ENCODE data around the gene EMC8. TPM values are rescaled to one million over a fixed set of nuclear protein-coding genes. Genes with fewer than 3 reads are reported as not detected.

EMC8 gene
- total and polyA plus RNA-seq, 10 of the 15 experiments (the other 5 are each of a cell fraction or from before 2014, with no cell fraction given), result 7.8 to 62.0 (median 33.5) TPM

DNA sequence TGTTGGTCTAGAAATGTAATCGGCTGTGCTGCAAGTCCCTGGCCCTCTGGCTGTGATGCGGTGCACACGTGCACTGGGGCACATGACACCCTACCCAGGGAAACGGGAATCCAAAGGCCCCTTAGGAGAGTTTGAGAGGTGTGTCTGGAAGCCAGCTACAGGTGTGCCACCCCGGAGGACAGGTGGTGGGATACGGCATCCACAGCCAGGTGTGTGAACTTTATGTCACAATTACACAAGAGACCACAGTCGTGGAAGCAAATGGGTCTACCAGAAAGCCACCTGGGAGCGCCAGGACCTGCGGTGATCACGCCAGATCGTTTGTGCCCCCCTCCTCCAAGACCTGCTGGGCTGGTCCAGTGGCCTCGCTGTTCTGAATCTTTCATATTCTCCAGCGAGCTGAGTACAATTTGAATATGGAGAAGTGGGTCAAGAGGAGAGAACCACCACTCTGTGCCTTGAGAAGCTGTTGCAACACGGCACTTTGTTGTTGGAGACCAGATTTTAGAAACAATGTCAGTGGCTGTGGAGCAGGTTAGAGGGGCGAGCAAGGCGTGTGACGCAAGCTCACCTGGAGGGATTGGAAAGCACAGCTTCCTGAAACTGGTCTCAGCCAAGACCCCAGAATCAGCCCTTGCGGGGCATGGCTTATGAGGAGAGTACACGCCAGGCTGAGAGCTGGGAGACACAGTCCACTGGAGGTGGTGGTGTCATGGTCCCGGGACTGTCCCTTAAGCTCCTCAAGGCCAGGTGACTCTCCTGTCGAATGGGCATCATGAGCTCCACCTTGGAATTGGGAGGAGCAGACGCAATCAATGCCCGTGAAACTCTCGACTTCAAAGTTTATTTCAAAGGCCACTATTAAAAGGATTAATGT is 37.6 kb upstream of the EMC8 start:
- peaks cover 9% of the 10 kb centered on the region for H3K4me1 ChIP-seq (ENCODE audit: control insufficient read depth, insufficient read depth, low read length)
- TF ChIP-seq REST (IDR thresholded peaks at IDR 0.05; ENCODE audit: low read depth, low read length) (no peak), PAX8 (IDR thresholded peaks at IDR 0.05) (no peak), ZBED1 (IDR thresholded peaks at IDR 0.05; ENCODE audit: borderline replicate concordance) (no peak), ZNF217 (IDR thresholded peaks at IDR 0.05) (no peak), ZNF274 (IDR thresholded peaks at IDR 0.05; ENCODE audit: insufficient read depth, insufficient read length) (no peak), KLF5 (IDR thresholded peaks at IDR 0.05; ENCODE audit: partially characterized antibody) (no peak), NKRF (conservative IDR thresholded peaks at IDR 0.05) (no peak)
- in situ Hi-C loops (cut with MboI), result no loop called here
- POLR2A ChIA-PET, result no interaction called here
- H3K9me3 ChIP-seq (replicated peaks; ENCODE audit: control insufficient read depth, insufficient read depth, low read length), result no peaks in the 10 kb centered on the region; the same call in 2 of the 3 replicates
- H3K4me2 ChIP-seq (ENCODE audit: control insufficient read depth, insufficient read depth), result no peak overlapping the region
- H3K27me3 ChIP-seq (replicated peaks in 1 of 2; ENCODE audit: control insufficient read depth in 2 of 2, insufficient read depth in 2 of 2, low read length in 1 of 2), result peaks cover 2 to 3% of the 10 kb centered on the region in 2 experiments; a peak in 3 of 4 replicates
- H3K9ac ChIP-seq (ENCODE audit: control insufficient read depth, insufficient read depth, low read length), result no peak overlapping the region
- no peaks in the 10 kb centered on the region for H3K79me2 ChIP-seq (ENCODE audit: control insufficient read depth, insufficient read depth, low read length)
- FAIRE-seq (no peak), ATAC-seq (no peak), DNase-seq (ENCODE audit: low read depth, low spot score) (no peak)
- intact Hi-C loops (cut with micrococcal nuclease; ENCODE audit: unreplicated experiment), result no loop called here
- no peaks in the 10 kb centered on the region for H3K36me3 ChIP-seq (ENCODE audit: control insufficient read depth in 2 of 2, insufficient read depth in 2 of 2, low read length in 1 of 2)
- SMC1A ChIA-PET (ENCODE audit: uncharacterized antibody, unreplicated experiment), result no interaction called here
- H4K20me1 ChIP-seq (ENCODE audit: control insufficient read depth, insufficient read depth), result no peaks in the 10 kb centered on the region
- WGBS (ENCODE audit: insufficient coverage, insufficient replicate concordance, low lambda C conversion rate, missing lambda C conversion rate), result 43% methylated on average over 24 of the region's 24 CpGs
- H2AFZ ChIP-seq (ENCODE audit: control insufficient read depth, low read depth, low read length), result no peak overlapping the region
- CTCF ChIA-PET, result interaction anchor here (0.6 kb wide), 1 partner anchor 19 kb away, joined by 3 read pairs; no protein-coding TSS in a partner anchor
- H3K27ac ChIP-seq (ENCODE audit: control insufficient read depth, insufficient read depth), result no peak overlapping the region
- BruUV-seq (replicated peaks), result no TSS peak
- H3K4me3 ChIP-seq, result no peak overlapping the region
- RAD21 ChIA-PET (ENCODE audit: unreplicated experiment), result no interaction called here

Measured in GM12878 (cell line).